Loucy (cell line): ENCODE data around the gene CAPN10.

ENCODE experiments used
- CTCF ChIP-seq: fragments of 200-600 bp; sonication (generic); conservative IDR thresholded peaks from 2 replicates; pipeline ENCODE4 v1.5.1; 2014; ENCODE audit warnings: mild to moderate bottlenecking, antibody characterized with exemption, low read length
- EZH2phosphoT487 ChIP-seq: fragments of 200-600 bp; IDR thresholded peaks from 2 replicates; pipeline ENCODE4 v1.6.1; 2018; ENCODE audit warnings: antibody characterized with exemption, mild to moderate bottlenecking, moderate library complexity, borderline replicate concordance

- TF ChIP-seq CTCF (no peak), EZH2phosphoT487 (no peak)
Observed at GRCh38 chr2:240624011-240624949, 37.7 kb downstream of the CAPN10 start.
